ENCODE results near the gene CNST. TPM values are rescaled to one million over a fixed set of nuclear protein-coding genes. Genes with fewer than 3 reads are reported as not detected.

Gene CNST
- total and polyA plus RNA-seq, 5 donors from 2014 or later, result 54.4 to 115 (median 66.6) TPM

GRCh38 chr1:246609632-246610031 lies 43.4 kb downstream of the CNST start:
- no peak for DNase-seq
- Histone ChIP-seq H3K9me3 (ENCODE audit: control insufficient read depth in 2 of 2, low read length in 2 of 2) (no peaks in the 10 kb centered on the region), H3K4me1 (ENCODE audit: control insufficient read depth, insufficient read depth, low read length, poor library complexity, severe bottlenecking) (peaks cover 28% of the 10 kb centered on the region), H3K27me3 (ENCODE audit: control insufficient read depth, insufficient read depth, low read length) (no peaks in the 10 kb centered on the region), H3K36me3 (ENCODE audit: control insufficient read depth, insufficient read depth, low read length) (peaks cover 2% of the 10 kb centered on the region), H3K27ac (ENCODE audit: insufficient read depth, low read length, poor library complexity, severe bottlenecking) (peak overlapping the region; percentile 33), H3K4me3 (ENCODE audit: low read depth, low read length) (no peak overlapping the region)
- Mint-ChIP-seq H3K4me3 (peak overlapping the region in 2 of 4 donors; percentile 13 to 43), H3K4me1 (peaks cover 18 to 74% (median 55%) of the 10 kb centered on the region in 4 donors), H3K36me3 (peaks cover 10% of the 10 kb centered on the region), H3K27me3 (no peaks in the 10 kb centered on the region), H3K9me3 (no peaks in the 10 kb centered on the region), H3K27ac (peak overlapping the region; percentile 64 to 91 (median 81))
- no peak for ATAC-seq (ENCODE audit: low read depth in 2 of 2)

GRCh38 chr1:246613096-246613758 lies 47.0 kb downstream of the CNST start:
- Histone ChIP-seq H3K4me3 (ENCODE audit: low read depth, low read length) (no peak overlapping the region), H3K27me3 (ENCODE audit: control insufficient read depth, insufficient read depth, low read length) (no peaks in the 10 kb centered on the region), H3K9me3 (ENCODE audit: control insufficient read depth in 2 of 2, low read length in 2 of 2) (no peaks in the 10 kb centered on the region), H3K4me1 (ENCODE audit: control insufficient read depth, insufficient read depth, low read length, poor library complexity, severe bottlenecking) (peaks cover 19% of the 10 kb centered on the region), H3K36me3 (ENCODE audit: control insufficient read depth, insufficient read depth, low read length) (peaks cover 10% of the 10 kb centered on the region), H3K27ac (ENCODE audit: insufficient read depth, low read length, poor library complexity, severe bottlenecking) (peak overlapping the region; percentile 42)
- Mint-ChIP-seq H3K4me1 (peaks cover 26 to 76% (median 60%) of the 10 kb centered on the region in 4 donors), H3K36me3 (peaks cover 13% of the 10 kb centered on the region), H3K27ac (peak overlapping the region in 2 of 3 donors; percentile 77 to 80), H3K27me3 (no peaks in the 10 kb centered on the region), H3K4me3 (peak overlapping the region in 2 of 4 donors; percentile 23 to 34), H3K9me3 (no peaks in the 10 kb centered on the region)
- DNase-seq, result no peak
- ATAC-seq (ENCODE audit: low read depth in 2 of 2), result no peak

- no peaks in the 10 kb centered on the region for H3K27me3 ChIP-seq (ENCODE audit: control insufficient read depth, insufficient read depth, low read length)
- Mint-ChIP-seq H3K27me3 (no peaks in the 10 kb centered on the region), H3K4me3 (no peak overlapping the region), H3K27ac (peak overlapping the region in 1 of 3 donors; percentile 41), H3K9me3 (no peaks in the 10 kb centered on the region), H3K36me3 (peaks cover 26% of the 10 kb centered on the region), H3K4me1 (peaks cover 21 to 45% (median 35%) of the 10 kb centered on the region in 4 donors)
- DNase-seq (no peak), ATAC-seq (ENCODE audit: low read depth in 2 of 2) (no peak)
- H3K27ac ChIP-seq (ENCODE audit: insufficient read depth, low read length, poor library complexity, severe bottlenecking), result no peak overlapping the region
- no peaks in the 10 kb centered on the region for H3K9me3 ChIP-seq (ENCODE audit: control insufficient read depth in 2 of 2, low read length in 2 of 2)
- no peaks in the 10 kb centered on the region for H3K4me1 ChIP-seq (ENCODE audit: control insufficient read depth, insufficient read depth, low read length, poor library complexity, severe bottlenecking)
- H3K4me3 ChIP-seq (ENCODE audit: low read depth, low read length), result no peak overlapping the region
- peaks cover 26% of the 10 kb centered on the region for H3K36me3 ChIP-seq (ENCODE audit: control insufficient read depth, insufficient read depth, low read length)
These were observed 50.9 kb downstream of the CNST start for GRCh38 chr1:246617156-246617555.

- no peak overlapping the region for H3K4me3 Mint-ChIP-seq
- peaks cover 30% of the 10 kb centered on the region for H3K36me3 Mint-ChIP-seq
- H3K27ac Mint-ChIP-seq, result peak overlapping the region in 2 of 3 donors; percentile 38 to 41
These were observed 51.5 kb downstream of the CNST start for GRCh38 chr1:246617768-246618167.

GRCh38 chr1:246618240-246618808 lies 52.1 kb downstream of the CNST start:
- Mint-ChIP-seq H3K4me1 (peaks cover 25 to 40% (median 31%) of the 10 kb centered on the region in 4 donors), H3K36me3 (peaks cover 30% of the 10 kb centered on the region), H3K27ac (peak overlapping the region in 1 of 3 donors; percentile 15), H3K9me3 (no peaks in the 10 kb centered on the region), H3K27me3 (no peaks in the 10 kb centered on the region), H3K4me3 (no peak overlapping the region)
- H3K36me3 ChIP-seq (ENCODE audit: control insufficient read depth, insufficient read depth, low read length), result peaks cover 37% of the 10 kb centered on the region
- DNase-seq (no peak), ATAC-seq (ENCODE audit: low read depth in 2 of 2) (no peak)
- H3K27me3 ChIP-seq (ENCODE audit: control insufficient read depth, insufficient read depth, low read length), result no peaks in the 10 kb centered on the region
- H3K4me3 ChIP-seq (ENCODE audit: low read depth, low read length), result no peak overlapping the region
- no peaks in the 10 kb centered on the region for H3K9me3 ChIP-seq (ENCODE audit: control insufficient read depth in 2 of 2, low read length in 2 of 2)
- H3K4me1 ChIP-seq (ENCODE audit: control insufficient read depth, insufficient read depth, low read length, poor library complexity, severe bottlenecking), result no peaks in the 10 kb centered on the region
- no peak overlapping the region for H3K27ac ChIP-seq (ENCODE audit: insufficient read depth, low read length, poor library complexity, severe bottlenecking)

More at GRCh38 chr1:246617768-246618167, 51.5 kb downstream of the CNST start:
- H3K9me3 ChIP-seq (ENCODE audit: control insufficient read depth in 2 of 2, low read length in 2 of 2), result no peaks in the 10 kb centered on the region
- H3K27me3 ChIP-seq (ENCODE audit: control insufficient read depth, insufficient read depth, low read length), result no peaks in the 10 kb centered on the region
- H3K36me3 ChIP-seq (ENCODE audit: control insufficient read depth, insufficient read depth, low read length), result peaks cover 32% of the 10 kb centered on the region
- DNase-seq (no peak), ATAC-seq (ENCODE audit: low read depth in 2 of 2) (no peak)
- H3K27ac ChIP-seq (ENCODE audit: insufficient read depth, low read length, poor library complexity, severe bottlenecking), result no peak overlapping the region
- H3K4me1 ChIP-seq (ENCODE audit: control insufficient read depth, insufficient read depth, low read length, poor library complexity, severe bottlenecking), result no peaks in the 10 kb centered on the region
- H3K27me3 Mint-ChIP-seq, result no peaks in the 10 kb centered on the region
- peaks cover 25 to 44% (median 36%) of the 10 kb centered on the region in 4 donors for H3K4me1 Mint-ChIP-seq
- no peak overlapping the region for H3K4me3 ChIP-seq (ENCODE audit: low read depth, low read length)
- H3K9me3 Mint-ChIP-seq, result no peaks in the 10 kb centered on the region

GRCh38 chr1:246622035-246622652 lies 55.9 kb downstream of the CNST start:
- no peak for ATAC-seq (ENCODE audit: low read depth in 2 of 2)

GRCh38 chr1:246624091-246624490 lies 57.8 kb downstream of the CNST start:
- no peak for ATAC-seq (ENCODE audit: low read depth in 2 of 2)
- no peak overlapping the region for H3K27ac Mint-ChIP-seq
- Histone ChIP-seq H3K4me3 (ENCODE audit: low read depth, low read length) (no peak overlapping the region), H3K27me3 (ENCODE audit: control insufficient read depth, insufficient read depth, low read length) (no peaks in the 10 kb centered on the region), H3K27ac (ENCODE audit: insufficient read depth, low read length, poor library complexity, severe bottlenecking) (no peak overlapping the region), H3K4me1 (ENCODE audit: control insufficient read depth, insufficient read depth, low read length, poor library complexity, severe bottlenecking) (no peaks in the 10 kb centered on the region), H3K9me3 (ENCODE audit: control insufficient read depth in 2 of 2, low read length in 2 of 2) (no peaks in the 10 kb centered on the region), H3K36me3 (ENCODE audit: control insufficient read depth, insufficient read depth, low read length) (peaks cover 67% of the 10 kb centered on the region)
- peaks cover 16 to 44% (median 20%) of the 10 kb centered on the region in 4 donors for H3K4me1 Mint-ChIP-seq
- peaks cover 54% of the 10 kb centered on the region for H3K36me3 Mint-ChIP-seq
- H3K27me3 Mint-ChIP-seq, result no peaks in the 10 kb centered on the region
- H3K4me3 Mint-ChIP-seq, result peak overlapping the region in 1 of 4 donors; percentile 7
- peaks cover 0 to 1% (median 0%) of the 10 kb centered on the region in 7 donors for H3K9me3 Mint-ChIP-seq
- DNase-seq, result no peak

More at GRCh38 chr1:246622035-246622652, 55.9 kb downstream of the CNST start:
- H3K36me3 Mint-ChIP-seq, result peaks cover 48% of the 10 kb centered on the region
- H3K27me3 Mint-ChIP-seq, result no peaks in the 10 kb centered on the region
- H3K4me1 Mint-ChIP-seq, result peaks cover 19 to 41% (median 27%) of the 10 kb centered on the region in 4 donors
- H3K27me3 ChIP-seq (ENCODE audit: control insufficient read depth, insufficient read depth, low read length), result no peaks in the 10 kb centered on the region
- no peak overlapping the region for H3K27ac Mint-ChIP-seq
- H3K4me3 ChIP-seq (ENCODE audit: low read depth, low read length), result no peak overlapping the region
- no peaks in the 10 kb centered on the region for H3K9me3 ChIP-seq (ENCODE audit: control insufficient read depth in 2 of 2, low read length in 2 of 2)
- no peak for DNase-seq
- no peaks in the 10 kb centered on the region for H3K4me1 ChIP-seq (ENCODE audit: control insufficient read depth, insufficient read depth, low read length, poor library complexity, severe bottlenecking)
- H3K36me3 ChIP-seq (ENCODE audit: control insufficient read depth, insufficient read depth, low read length), result peaks cover 57% of the 10 kb centered on the region
- H3K27ac ChIP-seq (ENCODE audit: insufficient read depth, low read length, poor library complexity, severe bottlenecking), result no peak overlapping the region
- no peaks in the 10 kb centered on the region for H3K9me3 Mint-ChIP-seq
- no peak overlapping the region for H3K4me3 Mint-ChIP-seq

All from CD4-positive, CD25-positive, alpha-beta regulatory T cell (primary cell).